Central memory CD8-positive, alpha-beta T cell (primary cell): Measurements from ENCODE around the gene IFT80.
"Not testable (repeated sequence)": the region's sequence is repeated elsewhere in the genome, so short reads cannot be mapped to it uniquely, and the experiment has no call there.

Experiments
- ATAC-seq: fragments of 150-1000 bp; cut with Tn5 transposase; replicated peaks from 2 replicates; pipeline ENCODE4 v1.10.0; 2022; ENCODE audit warnings: mild to moderate bottlenecking, moderate FRiP score, moderate number of reproducible peaks; ENCODE audit not compliant: poor library complexity, severe bottlenecking; ENCODE audit errors: extremely low read depth
- DNase-seq, 2 donors: peaks; one replicate each; pipeline ENCODE4 v3.0.0; 2021; ENCODE audit warnings: low spot score in 2 of 2
- H3K27ac Mint-ChIP-seq: one replicate; pipeline ENCODE4 v1.8.0; 2022; ENCODE audit warnings: low read depth, mild to moderate bottlenecking, moderate library complexity, mixed read lengths
- H3K27me3 Mint-ChIP-seq: one replicate; pipeline ENCODE4 v1.8.0; 2022; ENCODE audit warnings: mixed read lengths
- H3K36me3 Mint-ChIP-seq: one replicate; pipeline ENCODE4 v1.8.0; 2022; ENCODE audit warnings: mild to moderate bottlenecking, moderate library complexity, mixed read lengths; ENCODE audit not compliant: insufficient read depth
- H3K4me1 Mint-ChIP-seq: one replicate; pipeline ENCODE4 v1.8.0; 2022; ENCODE audit warnings: mixed read lengths
- H3K4me3 Mint-ChIP-seq: one replicate; pipeline ENCODE4 v1.8.0; 2022; ENCODE audit warnings: mild to moderate bottlenecking, moderate library complexity, mixed read lengths
- H3K9me3 Mint-ChIP-seq: one replicate; pipeline ENCODE4 v1.8.0; 2022; ENCODE audit warnings: mixed read lengths

The IFT80 gene

GRCh38 chr3:160279657-160280056, 119.4 kb downstream of the IFT80 start:
- no peak for ATAC-seq
- no peak for DNase-seq
- H3K36me3 Mint-ChIP-seq: peaks cover 5% of the 10 kb centered on the region
- H3K27me3 Mint-ChIP-seq: no peaks in the 10 kb centered on the region
- H3K4me3 Mint-ChIP-seq: no peak overlapping the region
- H3K27ac Mint-ChIP-seq: no peak overlapping the region
- no peaks in the 10 kb centered on the region for H3K4me1 Mint-ChIP-seq
- no peaks in the 10 kb centered on the region for H3K9me3 Mint-ChIP-seq

- DNase-seq (no peak), ATAC-seq (no peak)
- Mint-ChIP-seq H3K4me3 (no peak overlapping the region), H3K36me3 (peaks cover 6% of the 10 kb centered on the region), H3K4me1 (no peaks in the 10 kb centered on the region), H3K27ac (no peak overlapping the region), H3K27me3 (no peaks in the 10 kb centered on the region), H3K9me3 (no peaks in the 10 kb centered on the region)
These were observed 120.8 kb downstream of the IFT80 start for GRCh38 chr3:160278210-160278609.

- Mint-ChIP-seq H3K27ac (no peak overlapping the region), H3K4me3 (no peak overlapping the region), H3K4me1 (peaks cover 5% of the 10 kb centered on the region), H3K9me3 (no peaks in the 10 kb centered on the region), H3K27me3 (no peaks in the 10 kb centered on the region), H3K36me3 (peaks cover 2% of the 10 kb centered on the region)
- ATAC-seq (no peak), DNase-seq (no peak)
These were observed 133.9 kb downstream of the IFT80 start for GRCh38 chr3:160265088-160265487.

- Mint-ChIP-seq H3K36me3 (no peaks in the 10 kb centered on the region), H3K9me3 (no peaks in the 10 kb centered on the region), H3K4me3 (no peak overlapping the region), H3K4me1 (peaks cover 5% of the 10 kb centered on the region), H3K27ac (no peak overlapping the region), H3K27me3 (no peaks in the 10 kb centered on the region)
- no peak for DNase-seq
- no peak for ATAC-seq
These were observed 138.3 kb downstream of the IFT80 start for GRCh38 chr3:160260587-160261270.

- Mint-ChIP-seq H3K27me3 (no peaks in the 10 kb centered on the region), H3K27ac (no peak overlapping the region), H3K4me3 (no peak overlapping the region), H3K9me3 (no peaks in the 10 kb centered on the region), H3K4me1 (peaks cover 5% of the 10 kb centered on the region), H3K36me3 (peaks cover 2% of the 10 kb centered on the region)
- ATAC-seq: no peak
- DNase-seq: no peak
These were observed 139.4 kb downstream of the IFT80 start for GRCh38 chr3:160259589-160259988.

GRCh38 chr3:160257606-160258005, 141.4 kb downstream of the IFT80 start:
- Mint-ChIP-seq H3K4me3 (no peak overlapping the region), H3K36me3 (peaks cover 2% of the 10 kb centered on the region), H3K27me3 (no peaks in the 10 kb centered on the region), H3K9me3 (no peaks in the 10 kb centered on the region), H3K27ac (no peak overlapping the region), H3K4me1 (peaks cover 5% of the 10 kb centered on the region)
- no peak for DNase-seq
- ATAC-seq: no peak

- ATAC-seq (no peak), DNase-seq (no peak)
- Mint-ChIP-seq H3K4me3 (no peak overlapping the region), H3K36me3 (peaks cover 2% of the 10 kb centered on the region), H3K4me1 (no peaks in the 10 kb centered on the region), H3K9me3 (no peaks in the 10 kb centered on the region), H3K27me3 (no peaks in the 10 kb centered on the region), H3K27ac (no peak overlapping the region)
These were observed 145.7 kb downstream of the IFT80 start for GRCh38 chr3:160253298-160253697.

GRCh38 chr3:160247766-160248165, 151.3 kb downstream of the IFT80 start:
- no peak for DNase-seq
- Mint-ChIP-seq H3K4me1 (no peaks in the 10 kb centered on the region), H3K4me3 (no peak overlapping the region), H3K27ac (no peak overlapping the region), H3K9me3 (no peaks in the 10 kb centered on the region), H3K27me3 (peaks cover 27% of the 10 kb centered on the region), H3K36me3 (no peaks in the 10 kb centered on the region)
- ATAC-seq: no peak

- H3K27me3 Mint-ChIP-seq: peaks cover 52% of the 10 kb centered on the region
- H3K36me3 Mint-ChIP-seq: no peaks in the 10 kb centered on the region
- ATAC-seq (no peak), DNase-seq (no peak)
- H3K4me3 Mint-ChIP-seq: no peak overlapping the region
- H3K9me3 Mint-ChIP-seq: no peaks in the 10 kb centered on the region
- H3K27ac Mint-ChIP-seq: no peak overlapping the region
- H3K4me1 Mint-ChIP-seq: no peaks in the 10 kb centered on the region
These were observed 153.7 kb downstream of the IFT80 start for GRCh38 chr3:160245261-160245800.

- ATAC-seq, H3K36me3 Mint-ChIP-seq, DNase-seq, H3K4me1 Mint-ChIP-seq, H3K4me3 Mint-ChIP-seq, H3K9me3 Mint-ChIP-seq, H3K27ac Mint-ChIP-seq: not testable (repeated sequence)
- peaks cover 95% of the 10 kb centered on the region for H3K27me3 Mint-ChIP-seq
These were observed 158.3 kb downstream of the IFT80 start for GRCh38 chr3:160240719-160241118.

GRCh38 chr3:160232014-160232413, 167.0 kb downstream of the IFT80 start:
- H3K27ac Mint-ChIP-seq: no peak overlapping the region
- ATAC-seq: no peak
- H3K36me3 Mint-ChIP-seq: no peaks in the 10 kb centered on the region
- H3K4me3 Mint-ChIP-seq: no peak overlapping the region
- no peaks in the 10 kb centered on the region for H3K9me3 Mint-ChIP-seq
- H3K27me3 Mint-ChIP-seq: peaks cover 37% of the 10 kb centered on the region
- no peak for DNase-seq
- no peaks in the 10 kb centered on the region for H3K4me1 Mint-ChIP-seq

GRCh38 chr3:160227419-160227818, 171.6 kb downstream of the IFT80 start:
- Mint-ChIP-seq H3K9me3 (no peaks in the 10 kb centered on the region), H3K4me3 (no peak overlapping the region), H3K4me1 (peaks cover 19% of the 10 kb centered on the region), H3K36me3 (peaks cover 6% of the 10 kb centered on the region), H3K27me3 (peaks cover 54% of the 10 kb centered on the region), H3K27ac (no peak overlapping the region)
- ATAC-seq: no peak
- DNase-seq: no peak

- Mint-ChIP-seq H3K27me3 (peaks cover 54% of the 10 kb centered on the region), H3K36me3 (peaks cover 6% of the 10 kb centered on the region), H3K27ac (no peak overlapping the region), H3K4me3 (peak overlapping the region; percentile 79), H3K9me3 (no peaks in the 10 kb centered on the region), H3K4me1 (peaks cover 19% of the 10 kb centered on the region)
- ATAC-seq (peak; percentile 4), DNase-seq (no peak)
These were observed 172.8 kb downstream of the IFT80 start for GRCh38 chr3:160226026-160226907.
